GM12801 (cell line): ENCODE data around the gene TEFM.

Experiments used
- TF ChIP-seq, protein P1 (sequence below): IDR thresholded peaks from one replicate; pipeline ENCODE4 v1.5.1; 2011; ENCODE audit warnings: control low read depth; ENCODE audit not compliant: insufficient read length; ENCODE audit errors: extremely low read depth

The TEFM gene, protein sequence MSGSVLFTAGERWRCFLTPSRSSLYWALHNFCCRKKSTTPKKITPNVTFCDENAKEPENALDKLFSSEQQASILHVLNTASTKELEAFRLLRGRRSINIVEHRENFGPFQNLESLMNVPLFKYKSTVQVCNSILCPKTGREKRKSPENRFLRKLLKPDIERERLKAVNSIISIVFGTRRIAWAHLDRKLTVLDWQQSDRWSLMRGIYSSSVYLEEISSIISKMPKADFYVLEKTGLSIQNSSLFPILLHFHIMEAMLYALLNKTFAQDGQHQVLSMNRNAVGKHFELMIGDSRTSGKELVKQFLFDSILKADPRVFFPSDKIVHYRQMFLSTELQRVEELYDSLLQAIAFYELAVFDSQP

DNA sequence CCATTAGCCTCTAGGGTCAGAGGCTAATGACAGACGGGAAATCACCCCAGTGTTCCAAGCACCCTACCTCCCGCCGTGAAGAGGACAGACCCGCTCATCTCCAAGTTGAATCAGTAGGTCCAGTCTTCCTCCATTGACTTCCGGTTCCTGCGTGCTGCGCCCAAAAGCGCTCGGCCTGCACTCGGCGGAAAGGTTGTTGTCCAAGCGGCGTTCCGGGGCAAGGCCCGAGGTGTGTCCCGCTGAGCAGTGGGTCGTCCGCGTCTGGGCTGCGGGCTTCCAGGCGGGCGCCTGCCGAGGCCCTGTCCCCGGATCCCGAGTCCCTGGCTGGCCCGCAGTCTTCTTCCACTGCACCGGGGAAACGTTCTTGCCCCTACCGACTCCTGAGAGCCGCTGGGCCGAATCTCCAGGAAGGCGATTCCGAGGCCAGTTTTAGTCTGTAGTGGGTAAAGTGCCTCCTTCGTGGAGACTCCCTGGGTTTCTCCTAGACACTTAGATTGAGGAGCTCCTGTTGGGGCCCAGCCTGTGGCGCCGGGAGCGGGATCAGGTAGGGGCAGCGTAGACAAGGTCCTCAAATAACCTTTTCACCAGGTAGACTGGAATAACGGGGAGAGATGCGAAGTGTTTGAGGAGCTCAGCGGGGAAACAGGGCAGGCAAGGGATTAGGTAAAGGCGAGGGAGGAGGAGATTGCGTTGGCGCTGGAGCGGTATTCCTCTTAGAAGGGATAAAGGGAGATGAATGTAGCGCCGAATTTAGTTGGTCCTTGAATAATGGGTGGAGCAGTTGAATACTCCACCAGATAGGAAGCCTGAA, at the start of gene TEFM:
TEFM (minus strand) TSS at position 138 of the 811 bp plus-strand sequence; CDS start at position 98, 40 bp downstream.
- TF ChIP-seq, protein P1, sequence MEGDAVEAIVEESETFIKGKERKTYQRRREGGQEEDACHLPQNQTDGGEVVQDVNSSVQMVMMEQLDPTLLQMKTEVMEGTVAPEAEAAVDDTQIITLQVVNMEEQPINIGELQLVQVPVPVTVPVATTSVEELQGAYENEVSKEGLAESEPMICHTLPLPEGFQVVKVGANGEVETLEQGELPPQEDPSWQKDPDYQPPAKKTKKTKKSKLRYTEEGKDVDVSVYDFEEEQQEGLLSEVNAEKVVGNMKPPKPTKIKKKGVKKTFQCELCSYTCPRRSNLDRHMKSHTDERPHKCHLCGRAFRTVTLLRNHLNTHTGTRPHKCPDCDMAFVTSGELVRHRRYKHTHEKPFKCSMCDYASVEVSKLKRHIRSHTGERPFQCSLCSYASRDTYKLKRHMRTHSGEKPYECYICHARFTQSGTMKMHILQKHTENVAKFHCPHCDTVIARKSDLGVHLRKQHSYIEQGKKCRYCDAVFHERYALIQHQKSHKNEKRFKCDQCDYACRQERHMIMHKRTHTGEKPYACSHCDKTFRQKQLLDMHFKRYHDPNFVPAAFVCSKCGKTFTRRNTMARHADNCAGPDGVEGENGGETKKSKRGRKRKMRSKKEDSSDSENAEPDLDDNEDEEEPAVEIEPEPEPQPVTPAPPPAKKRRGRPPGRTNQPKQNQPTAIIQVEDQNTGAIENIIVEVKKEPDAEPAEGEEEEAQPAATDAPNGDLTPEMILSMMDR, result no peak

DNA sequence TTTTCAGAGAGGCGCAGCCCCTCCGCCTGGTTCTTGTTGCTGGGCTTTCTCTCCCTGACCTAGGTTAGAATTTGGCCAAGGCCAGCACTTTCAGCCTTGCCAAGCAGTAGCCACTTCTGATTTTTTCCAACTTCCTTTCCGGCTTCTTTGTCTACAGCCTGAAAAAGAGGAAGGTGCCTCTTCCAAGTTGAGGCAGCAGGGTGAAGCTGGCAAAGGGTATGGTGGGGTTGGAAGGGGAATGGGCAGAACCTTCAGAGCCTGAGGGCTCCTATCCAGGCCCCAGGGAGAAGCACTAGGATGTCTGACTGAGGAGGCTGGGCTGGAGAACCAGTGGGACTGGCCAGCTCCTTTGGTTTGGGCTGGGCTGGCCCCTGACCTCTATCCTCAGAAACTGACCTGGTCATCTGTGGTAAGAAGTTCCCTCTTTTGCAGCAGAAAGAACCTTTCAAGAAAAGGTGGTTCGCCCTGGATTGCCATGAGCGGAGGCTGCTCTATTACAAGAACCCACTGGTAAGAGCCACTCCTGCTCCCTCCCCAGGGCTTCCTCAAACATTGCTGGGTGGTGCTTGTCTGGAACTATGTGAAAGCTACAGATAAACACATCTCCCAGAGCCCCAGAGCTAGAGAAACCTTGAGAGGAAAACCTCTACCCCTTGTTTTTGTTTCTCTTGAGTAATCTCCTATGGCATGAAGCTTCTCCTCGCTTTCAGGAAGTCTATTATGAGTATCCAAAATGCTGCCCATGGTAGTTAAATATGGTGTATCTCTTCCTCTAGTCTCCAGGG, 48.2 kb upstream of the TEFM start:
- TF ChIP-seq, protein P1, result no peak

DNA sequence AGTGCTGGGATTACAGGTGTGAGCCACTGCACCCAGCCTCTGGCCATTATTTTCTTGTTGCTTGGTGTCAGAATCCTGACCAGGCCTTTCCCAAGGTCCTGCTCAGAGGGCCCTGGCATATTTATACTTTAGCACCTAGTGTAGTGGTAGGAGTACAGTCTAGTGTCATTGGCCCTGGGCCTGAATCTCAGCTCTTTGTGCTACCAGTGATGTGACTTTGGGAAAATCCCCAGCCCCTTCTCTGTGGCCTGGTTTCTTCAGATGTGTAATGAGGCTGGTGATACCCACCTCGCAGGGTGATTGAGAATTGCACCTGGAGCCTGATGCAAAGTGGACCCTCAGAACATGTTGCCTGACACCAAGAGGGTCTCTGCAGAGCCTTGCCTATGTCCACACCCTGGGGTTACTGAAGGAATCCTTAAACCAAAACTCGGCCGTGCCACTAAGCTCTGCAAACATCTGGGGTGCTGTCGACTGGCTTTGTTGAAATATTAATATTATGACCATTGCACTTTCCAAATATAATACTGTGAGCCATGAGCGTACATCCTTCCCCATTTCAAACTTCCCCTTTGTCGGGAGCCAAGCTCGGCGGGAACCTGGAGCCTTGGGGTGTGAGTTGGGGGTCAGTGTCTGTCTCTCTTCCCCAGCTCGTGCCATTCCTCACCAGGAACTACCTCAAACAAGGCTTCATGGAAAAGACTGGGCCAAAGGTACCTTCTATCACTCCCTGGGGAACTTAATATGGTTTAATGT, 46.8 kb upstream of the TEFM start:
- TF ChIP-seq, protein P1, result no peak

DNA sequence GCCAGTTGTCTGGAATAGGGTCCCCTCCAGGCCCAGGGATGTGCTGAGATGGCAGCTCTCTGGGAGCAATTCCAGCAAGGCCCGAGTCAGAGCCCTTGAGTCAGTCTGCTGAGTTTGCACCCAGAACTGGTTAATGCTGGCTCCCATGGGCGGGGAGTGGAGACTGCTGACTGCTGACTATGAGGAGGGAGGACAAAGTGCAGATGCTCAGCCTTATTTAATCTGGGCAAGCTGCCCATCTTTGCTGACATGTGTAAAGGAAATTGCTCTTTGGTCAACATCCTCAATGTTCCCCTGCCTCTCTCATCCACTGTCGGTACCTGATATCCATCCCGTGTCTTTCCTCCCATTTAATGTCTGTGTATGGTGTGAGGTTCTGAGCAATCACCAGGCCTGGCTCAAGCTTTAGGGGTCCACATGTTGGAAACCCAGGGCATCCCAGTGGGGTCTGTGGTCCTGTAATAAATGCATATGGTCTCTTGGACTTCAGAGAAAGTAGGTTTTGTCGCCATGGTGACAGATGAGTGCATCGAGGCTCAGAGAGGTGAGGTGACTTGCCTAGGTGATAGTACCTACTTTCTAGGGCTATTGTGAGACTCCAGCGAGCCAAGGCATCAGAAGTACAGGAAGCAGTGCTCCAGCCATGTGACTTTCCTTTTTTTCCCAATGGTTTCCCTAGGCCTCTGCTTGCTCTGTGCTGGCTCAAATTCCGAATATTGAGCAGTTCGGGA, 44.8 kb upstream of the TEFM start:
- TF ChIP-seq, protein P1, result no peak

DNA sequence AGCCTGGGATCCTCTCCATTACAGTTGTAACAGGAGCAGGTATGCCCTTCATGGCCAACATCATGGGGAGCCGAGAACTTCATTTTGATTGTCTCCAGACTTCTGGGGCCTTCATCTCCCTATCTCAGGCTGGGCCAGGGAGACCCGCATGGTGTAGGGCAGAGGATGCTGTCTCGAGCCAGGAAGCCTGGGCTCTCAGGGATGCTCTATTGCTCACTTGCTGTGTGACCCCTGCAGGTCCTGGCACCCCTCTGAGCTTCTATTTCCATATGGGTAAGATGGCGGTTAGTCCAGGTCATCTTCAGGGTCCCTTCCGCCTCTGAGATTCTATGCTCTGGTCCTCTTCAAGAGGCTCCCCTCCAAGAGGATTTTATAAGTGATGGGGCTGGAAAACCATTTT, 44.2 kb upstream of the TEFM start:
- TF ChIP-seq, protein P1, result no peak

DNA sequence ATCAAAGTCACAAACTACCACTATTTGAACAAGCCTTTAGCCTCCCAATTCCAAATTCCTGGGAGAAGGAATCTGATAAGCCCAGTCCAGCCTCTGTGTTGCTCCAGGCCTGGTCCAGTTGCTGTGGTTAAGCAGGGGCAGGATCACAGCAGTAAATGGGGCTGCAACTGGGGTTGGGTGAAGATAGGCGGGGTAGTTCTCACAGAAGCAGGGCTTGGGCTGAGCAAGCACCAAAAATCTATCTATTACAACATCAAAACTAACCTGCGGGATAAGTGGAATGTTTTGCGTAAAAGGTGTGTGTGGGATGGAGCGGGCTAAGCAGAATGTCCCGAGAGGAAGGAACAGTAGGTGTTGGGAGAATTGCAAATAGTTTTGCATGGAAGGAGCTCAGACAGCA, 41.8 kb upstream of the TEFM start:
- TF ChIP-seq, protein P1, result no peak
